BE2C (cell line): ENCODE data around the gene RETREG1.
"Not testable (repeated sequence)": the region's sequence is repeated elsewhere in the genome, so short reads cannot be mapped to it uniquely, and the experiment has no call there.

Experiments
- DNase-seq: peaks from one replicate; pipeline ENCODE4 v3.0.0-alpha.2; 2020
- H3K27me3 ChIP-seq: fragments of 250-450 bp; sonication (Bioruptor Pico); 2 replicates; pipeline ENCODE4 v1.5.1; 2020; ENCODE audit warnings: mild to moderate bottlenecking
- H3K36me3 ChIP-seq: fragments of 250-450 bp; sonication (Bioruptor Pico); 2 replicates; pipeline ENCODE4 v1.5.1; 2020; ENCODE audit warnings: mild to moderate bottlenecking
- H3K4me1 ChIP-seq: fragments of 250-450 bp; sonication (Bioruptor Pico); 2 replicates; pipeline ENCODE4 v1.5.1; 2020
- H3K4me3 ChIP-seq: 2 replicates; pipeline ENCODE4 v1.5.1; 2011; ENCODE audit warnings: low read depth, low read length
- H3K9me3 ChIP-seq: fragments of 250-450 bp; sonication (Bioruptor Pico); 2 replicates; pipeline ENCODE4 v1.5.1; 2020
- TF ChIP-seq, protein P1 (sequence below): IDR thresholded peaks from 2 replicates; pipeline ENCODE4 v1.5.1; 2012; ENCODE audit warnings: mild to moderate bottlenecking, low read depth, low read length

The RETREG1 gene

DNA sequence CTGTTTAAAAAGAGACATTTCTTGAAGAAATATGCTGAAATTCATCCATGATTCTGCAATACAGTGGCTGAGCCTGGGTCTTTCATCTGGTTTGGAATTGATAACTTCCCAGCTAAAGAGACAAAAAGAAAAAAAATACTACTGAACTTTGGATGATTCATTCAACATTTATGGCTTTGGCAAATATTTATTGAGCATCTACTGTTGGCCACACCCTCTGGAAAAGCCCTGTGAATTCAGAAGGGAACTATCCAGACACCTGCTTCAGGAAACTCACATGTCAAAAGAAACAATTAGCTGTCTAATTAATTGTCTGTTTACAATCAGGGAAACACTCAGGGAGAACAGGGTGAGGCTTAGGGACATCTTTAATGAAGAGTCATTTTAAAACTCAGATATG lies 133.4 kb downstream of the RETREG1 start:
- no peaks in the 10 kb centered on the region for H3K27me3 ChIP-seq
- no peaks in the 10 kb centered on the region for H3K9me3 ChIP-seq
- TF ChIP-seq, protein P1, sequence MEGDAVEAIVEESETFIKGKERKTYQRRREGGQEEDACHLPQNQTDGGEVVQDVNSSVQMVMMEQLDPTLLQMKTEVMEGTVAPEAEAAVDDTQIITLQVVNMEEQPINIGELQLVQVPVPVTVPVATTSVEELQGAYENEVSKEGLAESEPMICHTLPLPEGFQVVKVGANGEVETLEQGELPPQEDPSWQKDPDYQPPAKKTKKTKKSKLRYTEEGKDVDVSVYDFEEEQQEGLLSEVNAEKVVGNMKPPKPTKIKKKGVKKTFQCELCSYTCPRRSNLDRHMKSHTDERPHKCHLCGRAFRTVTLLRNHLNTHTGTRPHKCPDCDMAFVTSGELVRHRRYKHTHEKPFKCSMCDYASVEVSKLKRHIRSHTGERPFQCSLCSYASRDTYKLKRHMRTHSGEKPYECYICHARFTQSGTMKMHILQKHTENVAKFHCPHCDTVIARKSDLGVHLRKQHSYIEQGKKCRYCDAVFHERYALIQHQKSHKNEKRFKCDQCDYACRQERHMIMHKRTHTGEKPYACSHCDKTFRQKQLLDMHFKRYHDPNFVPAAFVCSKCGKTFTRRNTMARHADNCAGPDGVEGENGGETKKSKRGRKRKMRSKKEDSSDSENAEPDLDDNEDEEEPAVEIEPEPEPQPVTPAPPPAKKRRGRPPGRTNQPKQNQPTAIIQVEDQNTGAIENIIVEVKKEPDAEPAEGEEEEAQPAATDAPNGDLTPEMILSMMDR = no peak
- no peaks in the 10 kb centered on the region for H3K36me3 ChIP-seq
- DNase-seq = no peak
- H3K4me3 ChIP-seq = no peak overlapping the region
- no peaks in the 10 kb centered on the region for H3K4me1 ChIP-seq

DNA sequence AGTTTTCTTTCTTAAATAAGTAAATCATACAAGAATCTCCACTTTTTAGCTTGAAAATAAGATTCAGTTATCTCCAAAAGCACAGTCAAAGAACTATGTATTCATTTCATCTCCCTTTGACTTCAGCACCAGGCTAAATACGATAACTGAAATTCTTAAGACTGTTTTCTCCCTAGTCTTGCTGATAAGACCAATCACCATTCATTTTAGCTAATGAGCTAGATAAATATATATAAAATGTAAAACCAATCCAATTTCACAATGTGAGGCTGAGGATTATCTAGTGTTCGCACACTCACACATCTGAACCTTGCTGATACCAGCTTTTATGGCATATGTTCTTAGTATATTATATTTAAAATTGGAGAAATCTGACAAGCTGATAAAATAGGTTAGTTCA lies 133.9 kb downstream of the RETREG1 start:
- TF ChIP-seq, protein P1 = no peak
- Histone ChIP-seq H3K9me3 (no peaks in the 10 kb centered on the region), H3K4me1 (no peaks in the 10 kb centered on the region), H3K27me3 (no peaks in the 10 kb centered on the region), H3K36me3 (no peaks in the 10 kb centered on the region), H3K4me3 (no peak overlapping the region)
- no peak for DNase-seq

DNA sequence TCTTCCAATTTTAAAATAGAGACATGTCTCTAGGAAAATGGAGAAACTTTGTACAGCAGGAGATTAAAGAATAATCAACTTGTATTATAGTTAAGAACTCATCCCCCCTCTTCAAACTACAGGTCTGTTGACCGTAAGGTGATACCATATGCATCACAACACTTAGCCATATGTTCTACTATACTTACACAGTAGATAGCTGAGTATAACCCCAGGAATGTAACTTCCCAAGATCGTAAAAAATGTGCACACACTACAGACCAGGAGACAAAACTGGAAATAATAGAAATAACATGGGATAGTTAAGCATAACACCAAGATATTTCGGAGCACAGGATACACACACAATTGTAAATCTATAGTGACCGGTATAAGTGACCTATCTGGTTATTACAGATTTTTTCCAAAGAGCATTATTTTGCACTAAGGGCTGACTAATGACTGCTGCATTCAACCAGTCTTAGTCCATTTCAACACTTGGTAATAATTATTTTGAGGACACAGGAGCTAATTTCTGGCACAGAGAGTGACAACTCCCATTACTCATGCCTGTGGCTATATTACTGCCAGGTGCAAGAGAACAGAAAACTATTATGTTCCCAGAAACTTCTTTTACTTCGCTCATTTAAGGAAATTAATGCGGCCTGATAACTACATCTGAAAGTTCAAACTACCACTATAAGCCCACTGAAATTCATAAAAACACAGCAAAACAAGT lies 135.8 kb downstream of the RETREG1 start:
- TF ChIP-seq, protein P1 = no peak
- no peaks in the 10 kb centered on the region for H3K36me3 ChIP-seq
- no peaks in the 10 kb centered on the region for H3K27me3 ChIP-seq
- no peaks in the 10 kb centered on the region for H3K9me3 ChIP-seq
- no peak overlapping the region for H3K4me3 ChIP-seq
- no peaks in the 10 kb centered on the region for H3K4me1 ChIP-seq
- no peak for DNase-seq

DNA sequence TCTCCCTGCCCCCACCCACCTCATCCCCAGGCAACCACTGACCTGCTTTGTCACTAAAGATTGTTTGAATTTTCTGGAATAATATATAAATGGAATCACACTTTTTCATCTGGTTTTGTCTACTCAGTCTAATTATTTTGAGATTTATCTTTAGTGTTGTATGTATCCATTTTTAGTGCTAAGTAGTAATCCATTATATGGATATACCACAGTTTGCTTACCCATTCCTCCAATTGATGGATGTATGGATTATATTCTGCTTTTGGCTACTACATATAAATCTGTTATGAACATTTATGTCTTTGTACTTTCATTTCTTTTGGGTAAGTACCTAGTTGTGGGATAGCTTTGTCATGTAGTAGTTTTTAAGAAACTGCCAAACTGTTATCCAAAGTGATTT lies 136.7 kb downstream of the RETREG1 start:
- no peaks in the 10 kb centered on the region for H3K9me3 ChIP-seq
- TF ChIP-seq, protein P1 = no peak
- H3K27me3 ChIP-seq = no peaks in the 10 kb centered on the region
- H3K4me3 ChIP-seq = no peak overlapping the region
- no peak for DNase-seq
- no peaks in the 10 kb centered on the region for H3K36me3 ChIP-seq
- H3K4me1 ChIP-seq = no peaks in the 10 kb centered on the region

DNA sequence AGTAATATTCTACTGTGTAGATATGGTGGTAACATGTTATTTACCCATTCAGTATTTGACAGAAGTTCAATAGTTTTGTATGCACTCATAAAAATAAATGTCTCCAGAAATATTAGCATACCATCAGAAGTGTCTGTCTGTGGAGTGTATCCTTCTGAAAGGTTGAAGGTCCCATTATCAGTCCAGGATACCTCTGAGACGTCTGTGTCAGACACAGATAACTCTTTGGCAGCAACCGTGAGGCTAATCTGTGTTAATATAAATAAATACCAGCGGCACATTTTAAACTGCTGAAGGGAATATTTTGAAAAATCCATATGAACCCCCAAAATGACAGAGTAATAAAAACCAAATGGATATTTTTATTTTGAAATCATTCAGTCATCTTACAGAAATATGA lies 139.3 kb downstream of the RETREG1 start:
- DNase-seq = no peak
- Histone ChIP-seq H3K4me3 (no peak overlapping the region), H3K9me3 (no peaks in the 10 kb centered on the region), H3K36me3 (no peaks in the 10 kb centered on the region), H3K27me3 (no peaks in the 10 kb centered on the region), H3K4me1 (no peaks in the 10 kb centered on the region)
- TF ChIP-seq, protein P1 = no peak

DNA sequence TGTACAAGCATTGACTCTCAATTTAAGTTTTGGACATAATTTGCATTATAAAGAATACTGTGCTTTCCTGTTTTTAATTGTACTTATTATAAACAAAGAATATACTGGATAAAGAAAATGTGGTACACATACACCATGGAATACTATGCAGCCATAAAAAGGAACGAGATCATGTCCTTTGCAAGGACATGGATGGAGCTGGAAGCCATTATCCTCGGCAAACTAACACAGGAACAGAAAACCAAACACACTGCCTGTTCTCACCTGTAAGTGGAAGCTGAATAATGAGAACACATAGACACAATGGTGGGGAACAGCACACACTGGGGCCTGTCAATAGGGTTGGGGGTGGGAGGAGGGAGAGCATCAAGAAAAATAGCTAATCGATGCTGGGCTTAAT lies 140.4 kb downstream of the RETREG1 start:
- H3K4me1 ChIP-seq, H3K27me3 ChIP-seq, H3K36me3 ChIP-seq: not testable (repeated sequence)

More for the DNA sequence above, 140.4 kb downstream of the RETREG1 start:
- not testable (repeated sequence) for DNase-seq, H3K4me3 ChIP-seq, H3K9me3 ChIP-seq
